ENCODE measurements around the gene MC1R. TPM values are rescaled to one million over a fixed set of nuclear protein-coding genes. Genes with fewer than 3 reads are reported as not detected.

The MC1R gene
- total and polyA plus RNA-seq, 10 of the 15 experiments (the other 5 are each of a cell fraction or from before 2014, with no cell fraction given) = 0.06 to 2.3 (median 0.45) TPM

GRCh38 chr16:89917773-89918452, 749 bp upstream of the MC1R start (continued):
- peak; percentile 53; the same call in 1 of the 2 replicates for TF ChIP-seq NFYB (IDR thresholded peaks at IDR 0.05; ENCODE audit: insufficient read depth, low read depth, low read length)
- peak; percentile 73 for TF ChIP-seq PAX5 (IDR thresholded peaks at IDR 0.05; ENCODE audit: borderline replicate concordance, low read depth, low read length)
- no peak for TF ChIP-seq HDAC6 (IDR thresholded peaks at IDR 0.05; ENCODE audit: unreplicated experiment)
- peak; percentile 78 for TF ChIP-seq HDGF (IDR thresholded peaks at IDR 0.05)
- no peak for TF ChIP-seq FOS (IDR thresholded peaks at IDR 0.05; ENCODE audit: borderline replicate concordance, extremely low read depth, insufficient read length)
- no peak for TF ChIP-seq SREBF2 (IDR thresholded peaks at IDR 0.05; ENCODE audit: low read length)
- no peak for TF ChIP-seq YBX1 (IDR thresholded peaks at IDR 0.05)

GRCh38 chr16:89919535-89920406, 1.1 kb downstream of the MC1R start:
- Histone ChIP-seq H3K4me3 (no peak overlapping the region), H3K27ac (ENCODE audit: control insufficient read depth, insufficient read depth) (no peak overlapping the region), H3K27me3 (replicated peaks in 1 of 2; ENCODE audit: control insufficient read depth in 2 of 2, insufficient read depth in 2 of 2, low read length in 1 of 2) (peaks cover 13 to 14% of the 10 kb centered on the region in 2 experiments), H3K9me3 (replicated peaks; ENCODE audit: control insufficient read depth, insufficient read depth, low read length) (no peaks in the 10 kb centered on the region), H3K4me1 (ENCODE audit: control insufficient read depth, insufficient read depth, low read length) (peaks cover 11% of the 10 kb centered on the region), H3K9ac (ENCODE audit: control insufficient read depth, insufficient read depth, low read length) (no peak overlapping the region), H3K36me3 (ENCODE audit: control insufficient read depth in 2 of 2, insufficient read depth in 2 of 2, low read length in 1 of 2) (no peaks in the 10 kb centered on the region), H3K4me2 (ENCODE audit: control insufficient read depth, insufficient read depth) (no peak overlapping the region), H4K20me1 (ENCODE audit: control insufficient read depth, insufficient read depth) (no peaks in the 10 kb centered on the region), H3K79me2 (ENCODE audit: control insufficient read depth, insufficient read depth, low read length) (no peaks in the 10 kb centered on the region), H2AFZ (ENCODE audit: control insufficient read depth, low read depth, low read length) (no peak overlapping the region)
- DNase-seq (ENCODE audit: low read depth, low spot score) (no peak), FAIRE-seq (no peak), ATAC-seq (no peak)
- RAD21 ChIA-PET (ENCODE audit: unreplicated experiment) = no interaction called here
- SMC1A ChIA-PET (ENCODE audit: uncharacterized antibody, unreplicated experiment) = no interaction called here
- in situ Hi-C loops (cut with MboI) = no loop called here
- intact Hi-C loops (cut with micrococcal nuclease; ENCODE audit: unreplicated experiment) = loop anchor here (10.0 kb wide), 1 partner anchor 215 kb away; the partner anchor contains the start of gene SPATA2L
- POLR2A ChIA-PET = interaction anchor here (0.6 to 1.3 kb wide), 2 partner anchors 46 to 79 kb away, joined by 3 to 4 read pairs; partner anchors contain the start of gene TCF25
- BruUV-seq (replicated peaks) = no TSS peak
- WGBS (ENCODE audit: insufficient coverage, insufficient replicate concordance, low lambda C conversion rate, missing lambda C conversion rate) = 81% methylated on average over 52 of the region's 52 CpGs
- CTCF ChIA-PET = interaction anchor here (3.1 kb wide), 1 partner anchor 10 kb away, joined by 15 read pairs; no protein-coding TSS in a partner anchor
- TF ChIP-seq NFYA (IDR thresholded peaks at IDR 0.05; ENCODE audit: borderline replicate concordance, low read depth, low read length) (no peak), PRDM15 (CRISPR knock-in tag; IDR thresholded peaks at IDR 0.05) (no peak), RBBP5 (conservative IDR thresholded peaks at IDR 0.05) (no peak), MEF2B (IDR thresholded peaks at IDR 0.05; ENCODE audit: partially characterized antibody, poor library complexity, severe bottlenecking) (no peak), CHD4 (IDR thresholded peaks at IDR 0.05) (no peak)
- TF ChIP-seq, protein P1, sequence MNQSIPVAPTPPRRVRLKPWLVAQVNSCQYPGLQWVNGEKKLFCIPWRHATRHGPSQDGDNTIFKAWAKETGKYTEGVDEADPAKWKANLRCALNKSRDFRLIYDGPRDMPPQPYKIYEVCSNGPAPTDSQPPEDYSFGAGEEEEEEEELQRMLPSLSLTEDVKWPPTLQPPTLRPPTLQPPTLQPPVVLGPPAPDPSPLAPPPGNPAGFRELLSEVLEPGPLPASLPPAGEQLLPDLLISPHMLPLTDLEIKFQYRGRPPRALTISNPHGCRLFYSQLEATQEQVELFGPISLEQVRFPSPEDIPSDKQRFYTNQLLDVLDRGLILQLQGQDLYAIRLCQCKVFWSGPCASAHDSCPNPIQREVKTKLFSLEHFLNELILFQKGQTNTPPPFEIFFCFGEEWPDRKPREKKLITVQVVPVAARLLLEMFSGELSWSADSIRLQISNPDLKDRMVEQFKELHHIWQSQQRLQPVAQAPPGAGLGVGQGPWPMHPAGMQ (IDR thresholded peaks at IDR 0.05; ENCODE audit: borderline replicate concordance) = no peak
